ENCODE data around the gene ABCG4. TPM values are rescaled to one million over a fixed set of nuclear protein-coding genes. Genes with fewer than 3 reads are reported as not detected.

The ABCG4 gene
- total RNA-seq, 1 experiment from 2014 or later, result 1.9 TPM

- no peak for TF ChIP-seq YY1 (IDR thresholded peaks at IDR 0.05; ENCODE audit: extremely low read depth, insufficient replicate concordance, low read depth, low read length)
- no peak for TF ChIP-seq ATF3 (IDR thresholded peaks at IDR 0.05)
- no peak for TF ChIP-seq EZH2phosphoT487 (IDR thresholded peaks at IDR 0.05; ENCODE audit: borderline replicate concordance)
- no peak for TF ChIP-seq ZFX (IDR thresholded peaks at IDR 0.05)
- TF ChIP-seq SP1 (IDR thresholded peaks at IDR 0.05; ENCODE audit: low read depth), result peak; percentile 83
- no peak for TF ChIP-seq POLR2A (IDR thresholded peaks at IDR 0.05; ENCODE audit: borderline replicate concordance, extremely low read depth, insufficient read depth, insufficient read length)
- peak; percentile 35 for TF ChIP-seq POLR2AphosphoS5 (IDR thresholded peaks at IDR 0.05; ENCODE audit: low read depth, low read length)
- TF ChIP-seq SRF (IDR thresholded peaks at IDR 0.05; ENCODE audit: low read depth), result no peak
- no peak for TF ChIP-seq CEBPB (IDR thresholded peaks at IDR 0.05; ENCODE audit: low read depth)
- TF ChIP-seq, protein P1, sequence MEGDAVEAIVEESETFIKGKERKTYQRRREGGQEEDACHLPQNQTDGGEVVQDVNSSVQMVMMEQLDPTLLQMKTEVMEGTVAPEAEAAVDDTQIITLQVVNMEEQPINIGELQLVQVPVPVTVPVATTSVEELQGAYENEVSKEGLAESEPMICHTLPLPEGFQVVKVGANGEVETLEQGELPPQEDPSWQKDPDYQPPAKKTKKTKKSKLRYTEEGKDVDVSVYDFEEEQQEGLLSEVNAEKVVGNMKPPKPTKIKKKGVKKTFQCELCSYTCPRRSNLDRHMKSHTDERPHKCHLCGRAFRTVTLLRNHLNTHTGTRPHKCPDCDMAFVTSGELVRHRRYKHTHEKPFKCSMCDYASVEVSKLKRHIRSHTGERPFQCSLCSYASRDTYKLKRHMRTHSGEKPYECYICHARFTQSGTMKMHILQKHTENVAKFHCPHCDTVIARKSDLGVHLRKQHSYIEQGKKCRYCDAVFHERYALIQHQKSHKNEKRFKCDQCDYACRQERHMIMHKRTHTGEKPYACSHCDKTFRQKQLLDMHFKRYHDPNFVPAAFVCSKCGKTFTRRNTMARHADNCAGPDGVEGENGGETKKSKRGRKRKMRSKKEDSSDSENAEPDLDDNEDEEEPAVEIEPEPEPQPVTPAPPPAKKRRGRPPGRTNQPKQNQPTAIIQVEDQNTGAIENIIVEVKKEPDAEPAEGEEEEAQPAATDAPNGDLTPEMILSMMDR (IDR thresholded peaks at IDR 0.05 in 2 of 3, conservative IDR thresholded peaks at IDR 0.05 in 1 of 3; ENCODE audit: borderline replicate concordance in 1 of 3, insufficient read depth in 1 of 3, low read depth in 2 of 3, low read length in 2 of 3), result no peak
- no peak for TF ChIP-seq FOSL1 (IDR thresholded peaks at IDR 0.05; ENCODE audit: low read depth)
- no peak for TF ChIP-seq RAD21 (IDR thresholded peaks at IDR 0.05; ENCODE audit: low read depth)
- no peak for TF ChIP-seq TCF7L2 (IDR thresholded peaks at IDR 0.05; ENCODE audit: borderline replicate concordance, extremely low read depth, insufficient read depth, insufficient read length)
- no TSS peak for BruUV-seq (replicated peaks)
- DNase-seq (ENCODE audit: low read depth, low spot score) (peak; percentile 70), ATAC-seq (peak; percentile 92)
- Histone ChIP-seq H3K27me3 (ENCODE audit: insufficient read depth, low read length) (no peaks in the 10 kb centered on the region), H3K4me3 (replicated peaks in 1 of 2; ENCODE audit: low read depth in 1 of 2, low read length in 2 of 2) (peak overlapping the region in 1 of 2 experiments; percentile 12; a peak in 2 of 4 replicates), H3K27ac (ENCODE audit: low read depth, low read length) (no peak overlapping the region), H4K20me1 (ENCODE audit: insufficient read depth) (no peaks in the 10 kb centered on the region), H3K4me1 (ENCODE audit: control insufficient read depth in 1 of 2, insufficient read depth in 2 of 2, low read length in 2 of 2) (peaks cover 8 to 23% of the 10 kb centered on the region in 2 experiments; a peak in 2 of 4 replicates), H3K9me2 (ENCODE audit: insufficient read depth) (no peaks in the 10 kb centered on the region), H3K4me2 (ENCODE audit: low read length) (peak overlapping the region; percentile 41), H2AFZ (ENCODE audit: low read depth, low read length, poor library complexity, severe bottlenecking) (no peak overlapping the region), H3K9me3 (ENCODE audit: control insufficient read depth in 1 of 2, insufficient read depth in 1 of 2, low read depth in 1 of 2, low read length in 2 of 2) (no peaks in the 10 kb centered on the region), H3K9ac (ENCODE audit: low read length) (no peak overlapping the region), H3K36me3 (ENCODE audit: control insufficient read depth in 1 of 2, insufficient read depth in 2 of 2, low read length in 2 of 2) (no peaks in the 10 kb centered on the region), H3K79me2 (ENCODE audit: insufficient read depth, low read length) (no peaks in the 10 kb centered on the region)
- POLR2A ChIA-PET, result interaction anchor here (1.0 kb wide), 1 partner anchor 94 kb away, joined by 3 read pairs; the partner anchor contains the start of gene DPAGT1
- CTCF ChIA-PET, result interaction anchor here (0.7 to 2.5 kb wide), 8 partner anchors 10 to 506 kb away, joined by 3 to 9 read pairs (median 3); partner anchors contain the start of genes C1QTNF5, C2CD2L, CBL and NLRX1
- intact Hi-C loops (cut with micrococcal nuclease), result loop anchor here (2.0 kb wide), 2 partner anchors 51 to 95 kb away; partner anchors contain the start of gene DPAGT1
- RAD21 ChIA-PET (ENCODE audit: low non-redundant PET in 1 of 2, low total read pairs in 2 of 2, uncharacterized antibody in 2 of 2, unreplicated experiment in 2 of 2), result no interaction called here
Observed at GRCh38 chr11:119195680-119196079, 46.8 kb downstream of the ABCG4 start.
